GM13976 (cell line): ENCODE data around the gene KIF6.

Experiments used
- DNase-seq: peaks from one replicate; pipeline ENCODE4 v3.0.0; 2012; ENCODE audit warnings: low spot score
- CTCF ChIP-seq: IDR thresholded peaks from 2 replicates; pipeline ENCODE4 v1.5.1; 2012; ENCODE audit warnings: borderline replicate concordance, mild to moderate bottlenecking; ENCODE audit not compliant: insufficient read depth; ENCODE audit errors: extremely low read depth, missing control alignments, control extremely low read depth
- in situ Hi-C: fragments of 300-500 bp; cut with MboI; formaldehyde crosslinking; loops from one replicate; pipeline ENCODE4 v1.12.0; 2022; ENCODE audit warnings: low sequenced_read_pairs, mixed read lengths, inconsistent platforms; ENCODE audit not compliant: unreplicated experiment

Gene KIF6

GRCh38 chr6:39328066-39328465 lies 397.1 kb downstream of the KIF6 start:
- in situ Hi-C loops: no loop called here
- no peak for TF ChIP-seq CTCF
- no peak for DNase-seq

- in situ Hi-C loops: no loop called here
- TF ChIP-seq CTCF: no peak
- DNase-seq: no peak
Observed at GRCh38 chr6:39327507-39327906, 397.7 kb downstream of the KIF6 start.

- in situ Hi-C loops: no loop called here
- TF ChIP-seq CTCF: no peak
- DNase-seq: no peak
Observed at GRCh38 chr6:39322306-39322850, 402.8 kb downstream of the KIF6 start, which contains the start of gene KCNK16. TSS of gene KCNK16 (minus strand) at chr6:39322702. CDS start at chr6:39322540, 162 bp downstream.

GRCh38 chr6:39321761-39322160 lies 403.4 kb downstream of the KIF6 start:
- in situ Hi-C loops: no loop called here
- TF ChIP-seq CTCF: no peak

GRCh38 chr6:39320363-39320984 lies 404.7 kb downstream of the KIF6 start:
- in situ Hi-C loops: no loop called here
- no peak for TF ChIP-seq CTCF
- DNase-seq: no peak

More at GRCh38 chr6:39321761-39322160, 403.4 kb downstream of the KIF6 start:
- no peak for DNase-seq

- in situ Hi-C loops: no loop called here
- no peak for DNase-seq
Observed at GRCh38 chr6:39319621-39320362, 405.4 kb downstream of the KIF6 start.

More at GRCh38 chr6:39319621-39320362, 405.4 kb downstream of the KIF6 start:
- TF ChIP-seq CTCF: no peak
